ENCODE results near the gene TGFBR3L. TPM values are rescaled to one million over a fixed set of nuclear protein-coding genes. Genes with fewer than 3 reads are reported as not detected.
"Not testable (repeated sequence)": the region's sequence is repeated elsewhere in the genome, so short reads cannot be mapped to it uniquely, and the experiment has no call there.

The TGFBR3L gene
- total RNA-seq, 1 donor from 2014 or later: 1.6 TPM

GRCh38 chr19:7916103-7916954, 1.7 kb downstream of the TGFBR3L start:
- peaks cover 20 to 56% (median 34%) of the 10 kb centered on the region in 3 donors for H3K27me3 ChIP-seq (ENCODE audit: control insufficient read depth in 3 of 3, insufficient read depth in 3 of 3, low read length in 3 of 3)
- H3K9me3 ChIP-seq (ENCODE audit: control insufficient read depth in 3 of 3, low read length in 3 of 3): no peaks in the 10 kb centered on the region
- peaks cover 13 to 14% (median 13%) of the 10 kb centered on the region in 3 donors for H3K36me3 ChIP-seq (ENCODE audit: control insufficient read depth in 3 of 3, insufficient read depth in 3 of 3, low read length in 3 of 3)
- H3K27ac ChIP-seq (ENCODE audit: low read depth, low read length): no peak overlapping the region
- peaks cover 24 to 38% (median 32%) of the 10 kb centered on the region in 3 donors for H3K4me1 ChIP-seq (ENCODE audit: control insufficient read depth in 3 of 3, insufficient read depth in 3 of 3, low read length in 3 of 3)
- H3K4me3 ChIP-seq (ENCODE audit: low read length in 3 of 3): no peak overlapping the region
- H3K9ac ChIP-seq (ENCODE audit: low read depth in 1 of 3, low read length in 3 of 3): no peak overlapping the region

DNA sequence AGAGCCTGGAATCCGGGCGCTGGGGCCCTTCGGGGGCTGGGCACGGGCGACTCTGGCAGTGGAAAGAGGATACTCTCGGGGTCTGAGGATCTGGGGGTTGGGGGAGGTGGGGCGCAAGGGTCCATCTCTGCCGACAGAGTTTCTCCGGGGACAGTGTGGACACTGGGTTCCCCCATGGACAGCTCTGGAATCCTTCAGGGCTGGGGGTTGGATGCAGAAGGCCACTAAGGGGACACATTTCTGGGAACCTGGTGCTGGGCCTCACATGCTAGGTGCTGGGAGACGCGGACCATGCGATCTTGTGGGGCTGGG, 2.3 kb downstream of the TGFBR3L start:
- Histone ChIP-seq H3K9ac (ENCODE audit: low read depth in 1 of 3, low read length in 3 of 3) (peak overlapping the region in 2 of 3 donors; percentile 33 to 61), H3K27ac (ENCODE audit: low read depth, low read length) (no peak overlapping the region), H3K4me1 (ENCODE audit: control insufficient read depth in 3 of 3, insufficient read depth in 3 of 3, low read length in 3 of 3) (peaks cover 30 to 44% (median 37%) of the 10 kb centered on the region in 3 donors), H3K9me3 (ENCODE audit: control insufficient read depth in 3 of 3, low read length in 3 of 3) (no peaks in the 10 kb centered on the region), H3K27me3 (ENCODE audit: control insufficient read depth in 3 of 3, insufficient read depth in 3 of 3, low read length in 3 of 3) (peaks cover 20 to 56% (median 34%) of the 10 kb centered on the region in 3 donors), H3K4me3 (ENCODE audit: low read length in 3 of 3) (peak overlapping the region in 1 of 3 donors; percentile 7), H3K36me3 (ENCODE audit: control insufficient read depth in 3 of 3, insufficient read depth in 3 of 3, low read length in 3 of 3) (peaks cover 8 to 10% (median 9%) of the 10 kb centered on the region in 3 donors)

- Histone ChIP-seq H3K4me3 (ENCODE audit: low read length in 3 of 3) (peak overlapping the region; percentile 7 to 51 (median 35)), H3K4me1 (ENCODE audit: control insufficient read depth in 3 of 3, insufficient read depth in 3 of 3, low read length in 3 of 3) (peaks cover 32 to 46% (median 41%) of the 10 kb centered on the region in 3 donors), H3K36me3 (ENCODE audit: control insufficient read depth in 3 of 3, insufficient read depth in 3 of 3, low read length in 3 of 3) (peaks cover 8 to 13% (median 10%) of the 10 kb centered on the region in 3 donors), H3K9me3 (ENCODE audit: control insufficient read depth in 3 of 3, low read length in 3 of 3) (no peaks in the 10 kb centered on the region), H3K9ac (ENCODE audit: low read depth in 1 of 3, low read length in 3 of 3) (peak overlapping the region in 2 of 3 donors; percentile 33 to 61), H3K27ac (ENCODE audit: low read depth, low read length) (no peak overlapping the region), H3K27me3 (ENCODE audit: control insufficient read depth in 3 of 3, insufficient read depth in 3 of 3, low read length in 3 of 3) (peaks cover 20 to 56% (median 34%) of the 10 kb centered on the region in 3 donors)
Measured at GRCh38 chr19:7917267-7918061, 2.8 kb downstream of the TGFBR3L start.

DNA sequence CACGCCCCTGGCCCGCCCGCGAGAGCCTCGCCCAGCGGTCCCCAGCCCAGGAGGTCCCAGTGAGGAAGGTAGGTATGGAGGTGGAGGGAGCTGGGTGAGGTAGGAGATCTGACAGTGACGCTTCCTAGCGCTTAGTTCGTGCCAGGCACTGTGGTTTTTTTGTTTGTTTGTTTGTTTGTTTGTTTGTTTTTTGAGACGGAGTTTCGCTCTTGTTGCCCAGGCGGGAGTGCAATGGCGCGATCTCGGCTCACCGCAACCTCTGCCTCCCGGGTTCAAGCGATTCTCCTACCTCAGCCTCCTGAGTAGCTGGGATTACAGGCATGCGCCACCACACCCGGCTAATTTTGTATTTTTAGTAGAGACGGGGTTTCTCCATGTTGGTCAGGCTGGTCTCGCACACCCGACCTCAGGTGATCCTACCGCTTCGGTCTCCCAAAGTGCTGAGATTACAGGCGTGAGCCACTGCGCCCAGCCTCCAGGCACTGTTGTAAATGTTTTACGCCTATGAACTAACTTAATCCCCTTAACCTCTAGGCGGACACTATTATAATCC, 3.5 kb downstream of the TGFBR3L start:
- H3K27me3 ChIP-seq (ENCODE audit: control insufficient read depth in 3 of 3, insufficient read depth in 3 of 3, low read length in 3 of 3): peaks cover 20 to 53% (median 34%) of the 10 kb centered on the region in 3 donors
- H3K27ac ChIP-seq (ENCODE audit: low read depth, low read length); H3K4me3 ChIP-seq (ENCODE audit: low read length in 3 of 3); H3K9me3 ChIP-seq (ENCODE audit: control insufficient read depth in 3 of 3, low read length in 3 of 3): not testable (repeated sequence)
- peaks cover 9 to 13% (median 10%) of the 10 kb centered on the region in 3 donors for H3K36me3 ChIP-seq (ENCODE audit: control insufficient read depth in 3 of 3, insufficient read depth in 3 of 3, low read length in 3 of 3)
- peaks cover 32 to 46% (median 41%) of the 10 kb centered on the region in 3 donors for H3K4me1 ChIP-seq (ENCODE audit: control insufficient read depth in 3 of 3, insufficient read depth in 3 of 3, low read length in 3 of 3)
- H3K9ac ChIP-seq (ENCODE audit: low read depth in 1 of 3, low read length in 3 of 3): peak overlapping the region in 1 of 3 donors; percentile 33

DNA sequence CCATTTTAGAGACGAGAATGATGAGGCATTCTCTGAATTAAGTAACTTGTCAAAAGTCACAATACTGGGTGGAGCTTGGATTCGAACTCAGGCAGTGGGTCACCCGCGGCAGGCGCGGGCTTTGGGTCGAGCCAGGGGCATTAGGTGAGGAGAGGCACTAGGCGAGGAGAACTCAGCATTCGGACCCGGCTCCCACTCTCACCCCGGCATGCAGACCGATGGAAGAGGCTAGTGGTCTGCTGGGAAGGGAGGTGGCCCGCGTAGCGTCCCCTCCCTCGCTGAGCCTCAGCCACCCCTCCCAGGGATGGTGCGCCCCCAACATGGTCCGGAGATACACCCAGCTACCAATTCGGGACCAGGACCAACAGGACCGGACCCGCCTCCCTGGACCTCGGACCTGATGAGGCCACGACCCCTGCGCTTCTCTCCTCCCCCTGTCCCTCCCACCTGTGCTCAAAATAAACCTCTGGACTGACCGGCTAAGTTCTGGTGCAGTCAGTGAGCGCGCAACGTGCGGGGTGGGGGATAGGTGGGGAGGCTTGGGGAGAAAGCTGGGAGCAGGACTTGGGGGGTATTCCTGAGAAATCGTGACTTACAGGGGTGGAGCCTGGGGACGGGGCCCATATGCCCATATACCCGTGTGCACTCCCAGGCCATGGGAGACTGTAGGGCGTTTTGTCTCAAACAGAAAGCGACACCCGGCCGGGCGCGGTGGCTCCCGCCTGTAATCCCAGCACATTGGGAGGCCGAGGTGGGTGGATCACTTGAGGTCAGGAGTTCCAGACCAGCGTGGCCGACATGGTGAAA, 4.2 kb downstream of the TGFBR3L start:
- H3K4me3 ChIP-seq (ENCODE audit: low read length in 3 of 3): peak overlapping the region in 1 of 3 donors; percentile 1
- no peak overlapping the region for H3K27ac ChIP-seq (ENCODE audit: low read depth, low read length)
- peaks cover 10 to 13% (median 12%) of the 10 kb centered on the region in 3 donors for H3K36me3 ChIP-seq (ENCODE audit: control insufficient read depth in 3 of 3, insufficient read depth in 3 of 3, low read length in 3 of 3)
- peak overlapping the region in 1 of 3 donors; percentile 8 for H3K9ac ChIP-seq (ENCODE audit: low read depth in 1 of 3, low read length in 3 of 3)
- no peaks in the 10 kb centered on the region for H3K9me3 ChIP-seq (ENCODE audit: control insufficient read depth in 3 of 3, low read length in 3 of 3)
- peaks cover 32 to 46% (median 41%) of the 10 kb centered on the region in 3 donors for H3K4me1 ChIP-seq (ENCODE audit: control insufficient read depth in 3 of 3, insufficient read depth in 3 of 3, low read length in 3 of 3)
- peaks cover 20 to 53% (median 34%) of the 10 kb centered on the region in 3 donors for H3K27me3 ChIP-seq (ENCODE audit: control insufficient read depth in 3 of 3, insufficient read depth in 3 of 3, low read length in 3 of 3)

DNA sequence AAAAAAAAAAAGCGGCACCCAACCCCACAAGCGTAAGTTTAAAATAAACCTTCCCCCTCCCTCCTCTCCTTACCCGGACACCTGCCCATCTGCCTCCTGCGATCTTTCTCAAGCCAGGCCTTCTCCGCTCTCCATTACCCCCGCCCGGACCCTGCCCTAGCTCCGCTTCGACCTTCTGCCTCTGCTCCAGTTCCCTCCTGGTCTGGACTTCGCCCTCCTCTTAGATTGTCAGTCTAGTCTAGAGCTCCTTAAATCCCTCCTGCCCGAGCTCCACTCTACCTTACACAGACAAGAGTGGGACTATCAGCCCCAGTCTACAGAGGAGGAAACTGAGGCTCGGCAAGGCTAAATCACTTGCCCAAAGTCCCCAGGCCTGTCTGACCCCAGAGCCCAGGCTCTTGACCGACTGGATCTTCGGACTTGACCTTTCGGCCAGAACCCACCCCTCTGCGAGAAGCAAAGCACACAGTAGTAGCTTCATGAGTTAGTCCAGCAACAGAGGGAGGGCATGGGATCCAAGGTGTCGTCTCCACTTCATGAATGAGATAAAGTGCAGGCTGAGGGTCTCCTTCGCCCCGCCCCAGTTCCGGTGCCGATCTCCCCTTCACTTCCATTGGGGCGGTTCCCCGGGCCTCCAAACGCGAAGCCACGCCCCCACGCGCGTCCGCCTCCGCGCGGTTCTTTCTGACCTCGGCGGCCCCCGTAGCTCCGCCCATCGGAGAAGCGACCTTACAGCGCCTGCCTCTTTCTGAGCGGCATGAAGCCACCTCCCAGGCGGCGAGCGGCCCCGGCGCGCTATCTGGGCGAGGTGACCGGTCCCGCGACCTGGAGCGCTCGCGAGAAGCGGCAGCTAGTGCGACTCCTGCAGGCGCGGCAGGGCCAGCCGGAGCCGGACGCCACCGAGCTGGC, 5.2 kb downstream of the TGFBR3L start, which contains the start of gene SNAPC2:
Gene SNAPC2 (plus strand): TSS at position 729 of the 909 bp plus-strand sequence. CDS start 29 bp downstream, at position 758.
- peak within 1 kb of the TSS; percentile 79 for H3K27ac ChIP-seq (ENCODE audit: low read depth, low read length)
- no peaks in the 10 kb centered on the region for H3K9me3 ChIP-seq (ENCODE audit: control insufficient read depth in 3 of 3, low read length in 3 of 3)
- H3K27me3 ChIP-seq (ENCODE audit: control insufficient read depth in 3 of 3, insufficient read depth in 3 of 3, low read length in 3 of 3): peaks cover 20 to 47% (median 29%) of the 10 kb centered on the region in 3 donors
- peaks cover 10 to 13% (median 12%) of the 10 kb centered on the region in 3 donors for H3K36me3 ChIP-seq (ENCODE audit: control insufficient read depth in 3 of 3, insufficient read depth in 3 of 3, low read length in 3 of 3)
- H3K4me3 ChIP-seq (ENCODE audit: low read length in 3 of 3): peak within 1 kb of the TSS; percentile 85 to 88 (median 86)
- H3K4me1 ChIP-seq (ENCODE audit: control insufficient read depth in 3 of 3, insufficient read depth in 3 of 3, low read length in 3 of 3): peaks cover 32 to 41% (median 38%) of the 10 kb centered on the region in 3 donors
- peak within 1 kb of the TSS; percentile 77 to 82 (median 82) for H3K9ac ChIP-seq (ENCODE audit: low read depth in 1 of 3, low read length in 3 of 3)

- peak overlapping the region; percentile 79 for H3K27ac ChIP-seq (ENCODE audit: low read depth, low read length)
- peaks cover 29 to 39% (median 38%) of the 10 kb centered on the region in 3 donors for H3K4me1 ChIP-seq (ENCODE audit: control insufficient read depth in 3 of 3, insufficient read depth in 3 of 3, low read length in 3 of 3)
- peak overlapping the region; percentile 85 to 88 (median 86) for H3K4me3 ChIP-seq (ENCODE audit: low read length in 3 of 3)
- H3K36me3 ChIP-seq (ENCODE audit: control insufficient read depth in 3 of 3, insufficient read depth in 3 of 3, low read length in 3 of 3): peaks cover 10 to 13% (median 12%) of the 10 kb centered on the region in 3 donors
- H3K27me3 ChIP-seq (ENCODE audit: control insufficient read depth in 3 of 3, insufficient read depth in 3 of 3, low read length in 3 of 3): peaks cover 15 to 39% (median 21%) of the 10 kb centered on the region in 3 donors
- H3K9me3 ChIP-seq (ENCODE audit: control insufficient read depth in 3 of 3, low read length in 3 of 3): no peaks in the 10 kb centered on the region
- H3K9ac ChIP-seq (ENCODE audit: low read depth in 1 of 3, low read length in 3 of 3): peak overlapping the region; percentile 77 to 82 (median 82)
Measured at GRCh38 chr19:7920519-7921301, 6.1 kb downstream of the TGFBR3L start.
